Renal cortex interstitium (tissue), 11 donors: ENCODE results near the gene VPS13C. TPM values are rescaled to one million over a fixed set of nuclear protein-coding genes. Genes with fewer than 3 reads are reported as not detected.
"Not testable (repeated sequence)": the region's sequence is repeated elsewhere in the genome, so short reads cannot be mapped to it uniquely, and the experiment has no call there.

Experiments used
- DNase-seq, 11 donors: peaks; one replicate each; pipeline ENCODE4 v3.0.0-alpha.2; 2013; ENCODE audit warnings: low read depth in 9 of 11, low spot score in 4 of 11; ENCODE audit errors: extremely low read depth in 1 of 11
- polyA plus RNA-seq, 3 donors: library from polyadenylated mRNA; unstranded; fragments of 120-200 nt; gene quantifications; one replicate each; pipeline ENCODE4 v1.2.1, GENCODE V29; 2013; ENCODE audit not compliant: insufficient read length in 3 of 3

VPS13C gene
- polyA plus RNA-seq, 3 donors = 36.5 to 58.0 (median 49.6) TPM

- DNase-seq = no peak
These were observed 5.3 kb downstream of the VPS13C start for GRCh38 chr15:62054979-62055378.

DNA sequence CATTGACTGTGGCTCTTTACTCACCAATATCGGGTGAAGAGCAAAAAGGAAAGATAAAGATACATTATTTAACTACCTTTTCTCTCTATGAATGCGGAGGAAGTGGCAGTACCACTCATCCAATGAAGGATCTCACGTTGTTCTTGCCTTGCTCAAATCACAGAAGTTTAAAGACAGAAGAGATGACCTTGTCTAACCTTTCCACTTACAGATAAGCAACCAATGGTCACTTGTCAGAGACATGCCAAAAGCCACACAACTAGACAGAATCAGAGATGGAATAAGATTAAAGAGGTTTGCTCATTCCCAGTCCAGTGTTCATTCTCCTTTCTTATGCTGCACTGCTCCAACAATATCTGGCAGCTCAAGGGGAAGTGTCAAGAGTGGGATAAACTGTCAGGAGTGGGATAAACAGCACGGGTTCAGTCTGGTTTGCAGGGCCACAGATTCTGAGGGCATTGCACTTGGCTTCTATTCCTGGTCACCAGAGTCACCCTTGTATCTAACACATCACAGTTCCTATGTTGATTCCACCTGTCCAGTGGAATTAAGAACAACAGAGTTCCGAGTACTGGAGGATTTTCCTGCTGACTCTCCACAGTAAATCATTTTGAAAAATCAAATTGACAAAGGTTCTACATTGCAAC lies 6.7 kb downstream of the VPS13C start:
- DNase-seq = no peak

DNA sequence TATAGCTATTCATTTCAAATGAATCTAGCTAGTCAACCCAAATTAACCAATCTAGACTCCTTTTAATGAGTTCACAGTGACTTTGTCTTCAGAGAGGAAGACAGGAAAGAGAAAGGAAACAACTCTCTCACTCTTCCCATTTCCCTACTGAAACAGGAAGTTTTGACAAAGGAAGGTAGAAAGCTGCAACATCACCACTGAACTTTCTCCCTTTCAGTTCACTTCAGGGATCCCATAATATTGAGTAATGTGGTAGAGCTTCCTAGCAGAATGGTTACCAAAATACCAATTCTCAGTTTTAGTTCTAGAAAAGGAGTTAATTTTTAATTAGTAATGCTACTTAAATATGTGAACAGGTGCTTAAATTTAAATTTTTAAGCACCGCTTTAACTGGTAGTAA lies 7.5 kb downstream of the VPS13C start:
- no peak for DNase-seq

- DNase-seq = no peak
These were observed 9.1 kb downstream of the VPS13C start for GRCh38 chr15:62051166-62051565.

GRCh38 chr15:62050115-62050514 lies 10.1 kb downstream of the VPS13C start:
- DNase-seq = no peak

- DNase-seq = not testable (repeated sequence)
These were observed 12.0 kb downstream of the VPS13C start for GRCh38 chr15:62048254-62048653.

DNA sequence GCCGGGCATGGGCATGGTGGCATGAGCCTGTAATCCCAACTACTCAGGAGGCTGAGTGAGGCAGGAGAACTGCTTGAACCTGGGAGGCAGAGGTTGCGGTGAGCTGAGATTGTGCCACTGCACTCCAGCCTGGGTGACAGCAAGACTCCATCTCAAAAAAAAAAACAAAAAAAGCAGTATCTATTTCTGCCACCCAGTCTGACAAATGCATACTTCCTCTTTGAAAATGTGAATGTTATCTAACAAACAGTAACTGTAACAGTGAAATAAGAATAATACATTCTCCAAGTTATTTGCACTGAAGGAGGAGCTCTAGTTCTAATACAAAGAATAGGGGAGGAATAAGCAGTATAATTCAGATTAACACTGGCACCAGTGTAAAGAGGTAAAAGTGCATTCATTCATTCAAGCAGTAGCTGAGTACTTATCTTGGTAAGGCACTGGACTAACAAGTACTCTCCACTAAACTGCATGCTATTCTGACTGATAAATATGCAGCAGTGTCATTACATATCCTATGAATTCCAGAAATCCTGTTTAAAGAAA lies 12.9 kb downstream of the VPS13C start:
- no peak for DNase-seq

- DNase-seq = no peak
These were observed 14.0 kb downstream of the VPS13C start for GRCh38 chr15:62046078-62046743.

DNA sequence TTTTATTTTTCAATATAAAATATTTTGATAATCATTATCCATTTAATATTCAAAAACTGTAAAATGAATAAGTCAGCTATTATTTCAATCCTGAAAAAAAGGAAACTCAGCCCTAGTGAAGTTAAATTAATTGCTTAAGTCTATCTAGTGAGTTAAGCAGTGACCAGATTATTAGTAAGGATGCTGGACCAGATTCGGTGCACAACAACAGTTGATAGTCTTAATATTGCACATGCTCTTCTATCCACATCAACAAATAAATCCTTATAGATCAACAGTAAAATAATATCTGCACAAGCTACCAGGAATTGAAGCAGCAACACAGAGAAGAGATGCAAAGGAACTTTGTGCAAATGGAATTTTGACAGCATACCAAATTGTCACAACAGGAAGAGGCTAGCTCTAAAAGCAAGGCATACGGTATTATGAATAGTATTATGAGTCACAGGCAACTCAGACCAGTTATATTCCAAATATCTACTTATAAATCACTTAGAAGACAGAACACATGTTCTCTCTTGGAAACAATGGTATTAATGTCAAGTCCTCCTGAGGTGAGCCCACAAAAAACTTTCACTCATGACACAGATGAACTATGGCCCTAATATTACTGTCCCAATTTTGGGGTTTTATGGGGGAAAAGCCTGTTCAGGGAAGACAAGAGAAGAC lies 24.9 kb downstream of the VPS13C start:
- no peak for DNase-seq

GRCh38 chr15:62027916-62028315 lies 32.3 kb downstream of the VPS13C start:
- no peak for DNase-seq

DNA sequence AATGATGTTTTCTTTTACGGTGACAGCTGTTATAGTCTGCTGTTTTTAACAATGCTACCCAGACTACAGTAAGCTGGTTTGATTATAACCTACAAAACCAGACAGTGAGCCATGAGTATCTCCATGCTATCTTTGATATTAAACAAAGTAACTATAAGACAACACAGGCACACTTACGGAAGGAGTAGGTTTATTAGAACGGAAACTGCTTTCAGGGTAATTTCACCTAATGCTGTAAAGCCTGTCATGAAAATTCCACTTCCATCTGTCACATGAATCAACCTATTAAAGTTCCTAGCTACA lies 33.0 kb downstream of the VPS13C start:
- no peak for DNase-seq

GRCh38 chr15:62026487-62027262 lies 33.6 kb downstream of the VPS13C start:
- DNase-seq = no peak

DNA sequence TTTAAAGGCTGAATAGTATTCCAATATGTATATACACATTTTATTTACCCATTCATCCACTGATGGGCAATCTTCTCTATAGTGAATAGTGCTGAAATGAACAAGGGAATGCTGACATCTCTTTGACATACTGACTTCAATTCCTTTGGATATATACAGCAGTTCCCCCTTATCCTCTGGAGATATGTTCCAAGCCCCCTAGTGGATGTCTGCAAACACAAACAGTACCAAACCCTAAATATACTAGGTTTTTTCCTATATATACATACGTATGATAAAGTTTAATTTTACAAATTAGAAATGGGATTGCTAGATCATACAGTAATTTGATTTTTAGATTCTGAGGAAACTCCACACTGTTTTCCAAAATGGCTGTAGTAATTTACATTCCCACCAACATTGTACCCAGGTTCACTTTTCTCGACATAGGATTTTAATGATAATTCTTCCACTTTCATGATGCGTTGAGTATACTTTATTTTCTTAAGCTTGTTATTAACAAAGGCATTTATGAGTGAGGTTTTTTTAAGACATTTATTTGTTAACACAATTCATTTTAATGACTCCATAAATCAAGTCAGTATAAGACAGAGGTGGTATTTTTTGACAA lies 38.2 kb downstream of the VPS13C start:
- DNase-seq = no peak

GRCh38 chr15:62020576-62021160 lies 39.6 kb downstream of the VPS13C start:
- no peak for DNase-seq

DNA sequence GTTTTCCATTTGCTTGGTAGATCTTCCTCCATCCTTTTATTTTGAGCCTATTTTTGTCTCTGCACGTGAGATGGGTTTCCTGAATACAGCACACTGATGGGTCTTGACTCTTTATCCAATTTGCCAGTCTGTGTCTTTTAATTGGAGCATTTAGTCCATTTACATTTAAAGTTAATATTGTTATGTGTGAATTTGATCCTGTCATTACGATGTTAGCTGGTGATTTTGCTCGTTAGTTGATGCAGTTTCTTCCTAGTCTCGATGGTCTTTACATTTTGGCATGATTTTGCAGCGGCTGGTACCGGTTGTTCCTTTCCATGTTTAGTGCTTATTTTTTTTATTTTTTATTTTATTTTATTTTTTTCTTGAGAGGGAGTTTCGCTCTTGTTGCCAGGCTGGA lies 54.9 kb downstream of the VPS13C start:
- not testable (repeated sequence) for DNase-seq

GRCh38 chr15:61997786-61998185 lies 62.5 kb downstream of the VPS13C start:
- no peak for DNase-seq

DNA sequence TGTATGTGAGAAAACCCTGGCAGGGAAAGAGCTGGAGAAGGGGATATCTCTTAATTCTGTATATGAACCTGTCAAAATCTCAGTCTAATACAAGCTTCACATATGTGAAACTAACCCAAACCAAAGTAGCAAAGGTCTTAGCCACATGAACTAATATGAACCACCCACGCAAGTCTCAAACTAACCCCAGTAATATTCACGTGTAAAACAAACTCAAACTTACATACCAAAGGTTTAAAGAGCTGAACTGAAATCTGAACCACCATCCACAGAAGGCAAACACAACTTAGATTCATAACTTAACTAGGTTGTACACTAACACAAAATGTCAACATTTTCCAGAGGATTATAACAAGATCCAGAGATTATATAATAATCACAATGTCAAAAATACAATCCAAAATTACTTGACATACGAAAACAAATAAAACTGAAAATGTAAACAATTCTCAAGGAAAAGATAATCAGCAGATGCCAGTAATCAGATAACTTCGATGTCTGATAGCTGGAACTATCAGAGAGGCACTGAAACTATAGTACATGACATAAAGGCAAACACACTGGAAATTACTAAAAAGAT lies 64.1 kb downstream of the VPS13C start:
- no peak for DNase-seq

DNA sequence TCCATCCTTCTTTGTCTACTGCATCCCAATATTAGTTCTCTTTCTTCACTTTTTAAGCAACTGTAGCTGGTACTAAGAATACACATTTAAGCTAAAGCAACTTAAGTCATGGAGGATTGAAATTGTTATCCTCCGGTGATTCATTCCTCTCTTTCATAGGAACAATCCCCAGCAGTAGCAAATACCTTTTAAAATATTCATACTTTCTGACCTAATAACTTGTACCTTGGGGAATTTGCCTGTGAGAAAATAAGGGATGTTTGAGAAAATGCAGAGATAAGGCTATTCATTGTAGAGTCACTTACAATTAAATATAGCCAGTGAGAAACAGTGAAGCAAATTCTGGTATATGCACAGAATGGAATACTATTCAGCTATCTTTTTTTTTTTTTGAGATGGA lies 66.0 kb downstream of the VPS13C start:
- DNase-seq = no peak

- no peak for DNase-seq
These were observed 67.7 kb downstream of the VPS13C start for GRCh38 chr15:61992518-61992917.
